HG02588 (cell line): ENCODE results near the gene CDK19.
A peak's percentile ranks its signal among the peaks of the same experiment; 100 is the strongest.
"Not testable (repeated sequence)": the region's sequence is repeated elsewhere in the genome, so short reads cannot be mapped to it uniquely, and the experiment has no call there.

Experiments
- ATAC-seq: cut with Tn5 transposase; IDR thresholded peaks from one replicate; pipeline ENCODE4 v1.9.1; 2021; ENCODE audit warnings: mild to moderate bottlenecking, moderate library complexity; ENCODE audit not compliant: unreplicated experiment

Gene CDK19

GRCh38 chr6:110633731-110634213 is 181.5 kb downstream of the CDK19 start:
- no peak for ATAC-seq

- no peak for ATAC-seq
Observed at GRCh38 chr6:110629153-110629552, 186.1 kb downstream of the CDK19 start.

- no peak for ATAC-seq
Observed at GRCh38 chr6:110628330-110628729, 186.9 kb downstream of the CDK19 start.

- no peak for ATAC-seq
Observed at GRCh38 chr6:110626442-110626841, 188.8 kb downstream of the CDK19 start.

- ATAC-seq = no peak
Observed at GRCh38 chr6:110625883-110626282, 189.4 kb downstream of the CDK19 start.

GRCh38 chr6:110622912-110623578 is 192.2 kb downstream of the CDK19 start:
- ATAC-seq = no peak

DNA sequence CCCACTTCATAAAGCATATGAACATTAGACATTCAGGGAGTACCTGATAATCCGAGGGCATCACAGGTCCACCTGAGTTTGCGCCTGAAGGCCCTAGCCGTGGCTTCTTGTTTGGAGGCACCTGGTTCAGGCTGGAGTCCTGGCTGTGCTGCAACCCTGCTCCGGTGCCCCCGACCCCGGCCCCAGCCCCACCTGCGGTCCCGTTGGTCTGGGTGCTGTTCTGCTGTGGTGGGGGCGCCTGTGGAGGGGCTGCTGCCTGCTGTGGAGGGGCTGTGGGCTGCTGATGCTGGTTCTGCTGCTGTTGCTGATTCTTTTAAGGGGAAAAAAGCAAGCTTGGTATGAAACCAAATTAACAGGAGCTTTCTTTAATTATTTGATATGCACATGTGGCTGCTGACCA is 194.2 kb downstream of the CDK19 start:
- ATAC-seq = no peak

DNA sequence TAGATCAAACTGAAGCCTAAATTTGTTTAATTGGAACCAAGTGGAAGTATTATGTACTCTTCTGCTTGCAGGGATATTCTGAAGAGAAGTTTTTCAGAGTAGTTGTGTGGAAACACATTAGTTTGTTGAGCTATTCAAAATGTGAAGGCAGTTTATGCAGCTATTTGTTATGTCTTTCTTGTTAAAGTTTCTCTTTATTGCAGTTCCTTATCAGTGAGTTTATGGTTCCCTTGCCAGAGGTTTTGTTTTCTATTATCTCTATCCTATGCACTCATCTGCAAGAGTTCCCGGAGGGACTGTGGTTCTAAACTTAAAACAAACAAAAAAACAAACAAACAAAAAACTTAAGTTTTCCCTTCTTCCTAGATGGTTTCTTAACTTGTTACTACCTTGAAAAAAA is 195.2 kb downstream of the CDK19 start:
- no peak for ATAC-seq

DNA sequence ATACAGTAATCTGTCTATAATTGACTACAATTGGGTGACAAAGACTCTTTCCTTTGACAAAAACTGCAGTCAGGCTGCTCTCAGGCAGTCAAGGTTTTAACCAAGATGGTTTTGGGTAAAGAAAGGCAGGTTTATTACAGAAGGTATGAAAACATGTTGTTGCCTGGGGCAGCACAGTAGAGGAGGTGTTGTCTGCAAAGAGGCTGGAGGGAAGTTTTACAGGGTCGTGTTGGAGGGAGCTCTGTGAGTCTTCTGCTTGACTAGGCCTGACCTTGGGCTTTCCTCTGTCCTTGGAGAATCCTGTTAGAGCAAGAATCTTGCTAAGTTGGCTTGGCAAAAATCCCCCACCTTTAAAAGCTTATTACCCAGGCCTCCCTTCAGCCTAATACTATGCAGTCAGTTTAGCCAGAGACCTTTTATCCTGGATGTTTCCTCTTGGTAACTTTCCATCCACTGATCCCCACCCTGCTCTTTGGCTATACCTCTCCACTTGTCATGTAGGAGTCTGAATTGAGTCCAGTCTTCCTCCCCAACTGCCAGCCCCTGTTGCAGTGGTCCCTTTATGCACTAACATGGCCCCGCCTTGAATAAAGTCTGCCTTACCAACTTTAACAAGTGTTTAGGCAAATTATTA is 195.9 kb downstream of the CDK19 start:
- no peak for ATAC-seq

DNA sequence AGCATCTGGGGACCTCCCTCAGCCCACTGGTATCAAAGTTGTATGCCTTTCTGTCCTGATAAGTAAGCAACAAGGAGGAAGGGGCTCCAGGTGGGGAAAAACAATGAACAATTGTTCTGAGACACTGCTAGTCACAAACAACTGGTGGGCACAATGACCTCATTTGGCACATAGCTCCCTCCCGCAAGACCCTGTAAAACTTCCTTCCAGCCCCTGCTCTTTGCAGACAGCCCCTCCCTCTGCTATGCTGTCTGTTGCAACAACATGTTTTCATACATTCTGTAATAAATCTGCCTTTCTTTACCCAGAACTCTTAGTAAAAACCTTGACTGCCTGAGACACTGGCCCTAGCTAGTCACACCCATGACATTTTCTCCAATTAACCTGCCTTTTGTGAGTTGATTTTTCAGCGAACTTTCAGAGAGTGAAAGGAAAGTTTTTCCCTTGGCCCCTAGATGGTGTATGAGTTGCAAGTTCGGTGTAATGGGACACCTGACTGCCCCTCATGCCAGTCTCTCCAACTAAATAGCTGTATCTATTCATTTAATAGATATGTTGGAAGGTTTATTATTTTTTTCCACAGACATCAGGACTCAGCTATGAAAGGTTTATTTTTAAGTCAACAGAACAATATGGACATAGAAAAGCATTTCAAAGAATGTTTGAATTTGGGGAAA is 196.5 kb downstream of the CDK19 start:
- ATAC-seq = no peak

DNA sequence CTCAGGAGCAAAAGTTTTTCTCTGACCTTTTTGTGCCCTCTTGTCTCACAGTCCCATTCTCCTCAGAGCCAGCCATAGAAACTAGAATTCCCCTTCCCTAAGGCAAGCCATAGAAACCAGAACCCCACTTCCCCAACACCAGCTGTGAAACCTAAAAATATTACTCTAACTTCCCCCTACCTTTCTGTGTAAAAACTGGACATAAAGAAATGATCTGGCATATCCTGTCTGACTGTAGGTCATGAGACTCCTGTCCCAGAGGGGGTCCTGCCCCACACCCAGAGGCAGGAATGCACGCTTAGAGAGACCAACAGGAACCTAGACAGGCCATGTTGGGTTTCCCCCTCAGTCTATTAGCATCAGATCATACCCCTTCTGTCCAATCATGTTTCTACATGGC is 198.2 kb downstream of the CDK19 start:
- peak; percentile 94 for ATAC-seq

DNA sequence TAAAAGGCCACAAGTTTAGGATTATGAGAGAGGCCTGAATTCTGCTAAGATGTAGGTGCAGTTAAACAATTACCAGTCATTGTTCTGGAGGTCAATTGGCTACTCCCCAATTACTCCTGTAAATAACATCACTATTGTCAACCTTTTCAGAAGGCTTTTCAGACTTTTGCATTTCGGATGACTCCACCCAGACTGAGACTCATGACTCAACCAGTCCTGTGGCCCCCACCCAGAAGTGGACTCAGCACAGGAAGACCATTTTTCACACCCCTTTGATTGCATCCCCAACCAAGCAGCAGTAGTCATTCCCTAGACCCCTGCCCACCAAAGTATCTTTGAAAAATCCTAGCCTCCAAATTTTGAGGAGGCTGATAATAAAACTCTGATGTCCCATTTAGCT is 199.5 kb downstream of the CDK19 start:
- ATAC-seq = no peak

DNA sequence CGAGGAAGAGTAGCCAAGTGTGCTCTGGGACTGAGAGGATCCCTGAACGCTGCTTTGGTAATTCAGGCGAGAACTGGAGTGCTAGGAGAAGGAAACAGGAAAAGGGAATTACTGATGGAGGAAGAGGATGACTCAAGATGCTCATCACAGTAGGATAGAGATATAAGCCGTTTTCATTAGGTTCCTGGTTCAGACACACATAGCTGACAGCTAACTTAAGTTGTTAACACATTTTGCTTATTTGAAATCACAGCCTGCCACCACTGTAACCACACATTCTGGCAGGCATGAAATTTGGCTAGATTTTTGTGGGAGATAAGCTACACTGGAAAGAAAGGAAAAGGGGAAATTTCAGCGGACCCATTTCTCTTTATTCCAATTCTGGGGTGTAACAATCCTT is 200.7 kb downstream of the CDK19 start:
- no peak for ATAC-seq

DNA sequence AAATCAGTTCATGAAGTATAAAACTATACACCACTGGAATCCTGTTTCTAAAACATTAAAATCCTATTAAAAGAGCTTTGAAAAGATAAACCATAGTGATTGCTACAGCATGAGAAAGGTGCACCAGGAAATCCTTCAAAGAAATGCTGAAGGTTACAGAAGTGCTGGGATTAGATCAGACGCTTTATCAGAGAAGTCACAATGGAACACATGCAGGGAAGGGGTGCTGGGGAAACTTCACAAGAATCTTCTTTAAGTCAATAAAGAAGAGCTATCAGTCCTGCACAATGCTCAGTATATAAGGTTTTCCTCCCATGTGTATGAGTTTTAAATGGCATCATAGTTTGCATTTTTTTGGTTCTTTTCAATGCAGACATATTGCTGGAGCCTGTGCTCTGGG is 201.2 kb downstream of the CDK19 start:
- no peak for ATAC-seq

DNA sequence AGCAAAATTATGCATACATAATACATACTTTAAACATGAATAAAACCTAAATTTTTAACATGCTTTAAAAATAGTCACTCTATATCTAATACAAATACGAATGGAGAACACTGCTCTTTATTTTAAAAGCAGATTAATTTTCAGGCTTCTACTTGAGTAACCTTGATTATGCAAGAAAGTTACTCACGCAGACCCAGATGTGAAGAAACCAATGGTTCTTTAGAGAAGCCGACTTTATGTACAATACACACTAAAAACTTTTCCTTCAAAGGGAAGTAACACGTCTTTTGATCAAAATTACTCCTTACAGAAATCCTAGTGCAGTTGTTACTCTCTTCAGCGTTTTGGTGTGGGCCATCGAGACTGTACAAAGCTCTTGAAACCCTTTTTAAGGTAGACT is 201.9 kb downstream of the CDK19 start:
- ATAC-seq = no peak

GRCh38 chr6:110612298-110612697 is 203.0 kb downstream of the CDK19 start:
- ATAC-seq = no peak

- no peak for ATAC-seq
Observed at GRCh38 chr6:110609101-110609500, 206.2 kb downstream of the CDK19 start.

GRCh38 chr6:110608151-110608550 is 207.1 kb downstream of the CDK19 start:
- no peak for ATAC-seq

DNA sequence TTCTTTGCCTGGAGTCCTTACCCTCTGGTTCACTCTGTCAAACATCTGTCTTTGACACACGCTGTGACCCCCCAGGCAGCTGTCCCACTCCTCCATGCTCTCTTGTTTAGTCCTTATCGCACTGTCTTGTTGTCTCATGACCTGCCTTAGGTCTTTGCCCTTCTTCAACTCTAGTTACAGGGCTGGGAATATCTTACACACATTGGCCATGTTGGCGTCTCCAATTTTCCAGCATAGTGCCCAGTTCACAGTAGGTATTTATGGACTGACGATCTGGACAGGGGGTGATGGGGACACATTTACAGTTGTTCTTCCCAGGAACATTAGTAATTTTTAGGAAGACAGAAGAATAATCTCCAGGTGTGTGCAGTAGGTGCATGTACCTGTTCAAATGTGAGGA is 209.1 kb downstream of the CDK19 start:
- no peak for ATAC-seq

DNA sequence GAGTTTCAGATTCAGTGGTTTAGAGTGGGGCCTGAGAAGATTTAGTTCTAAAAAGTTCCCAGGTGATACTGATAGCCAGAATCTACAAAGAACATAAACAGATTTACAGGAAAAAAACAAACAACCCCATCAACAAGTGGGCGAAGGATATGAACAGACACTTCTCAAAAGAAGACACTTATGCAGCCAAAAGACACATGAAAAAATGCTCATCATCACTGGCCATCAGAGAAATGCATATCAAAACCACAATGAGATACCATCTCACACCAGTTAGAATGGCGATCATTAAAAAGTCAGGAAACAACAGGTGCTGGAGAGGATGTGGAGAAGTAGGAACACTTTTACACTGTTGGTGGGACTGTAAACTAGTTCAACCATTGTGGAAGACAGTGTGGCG is 214.6 kb downstream of the CDK19 start:
- ATAC-seq = not testable (repeated sequence)

DNA sequence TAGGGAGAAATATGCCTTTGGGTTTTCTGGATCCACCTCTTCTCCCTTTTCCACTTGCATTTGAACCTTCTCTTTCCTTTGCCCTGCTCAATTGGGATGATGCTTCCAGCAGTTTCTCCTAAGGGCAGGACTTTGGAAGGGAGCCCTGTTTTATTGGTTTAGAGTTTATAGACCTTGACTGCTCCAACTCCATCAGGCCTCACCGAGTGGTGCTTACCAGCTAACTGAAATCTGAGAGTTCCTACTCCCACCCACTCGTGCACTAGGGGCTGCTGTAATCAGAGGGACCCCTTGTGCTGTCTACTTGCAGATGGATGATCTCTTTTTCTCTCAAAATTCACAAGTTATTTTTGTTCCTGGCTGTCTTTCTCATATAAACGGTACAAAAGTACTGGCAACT is 217.5 kb downstream of the CDK19 start:
- ATAC-seq = no peak

DNA sequence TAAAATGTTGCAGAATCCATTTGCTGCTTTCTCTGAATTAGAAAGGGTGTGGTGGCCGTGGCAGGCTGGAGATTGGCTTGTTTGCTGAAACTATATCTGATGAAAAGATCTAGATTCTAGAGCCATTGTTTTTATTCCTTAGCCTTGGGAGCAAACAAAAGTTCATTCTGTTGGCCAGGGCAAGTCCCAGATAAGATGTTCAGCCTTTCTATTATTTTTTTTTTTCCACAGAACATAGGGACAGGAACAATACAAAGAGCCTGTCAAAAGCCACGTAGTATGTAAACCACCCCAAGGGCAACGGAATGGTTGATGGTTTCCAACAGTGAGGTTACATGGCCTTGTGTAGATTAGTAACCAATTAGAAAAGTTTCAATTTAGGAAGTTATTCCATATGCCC is 218.9 kb downstream of the CDK19 start:
- no peak for ATAC-seq
